NCI-H446 (cell line): Measurements from ENCODE around the gene FBXW11.

Experiments
- DNase-seq, 2 experiments: peaks; one replicate each; lab custom pipeline; 2025; lab: John Stamatoyannopoulos, UW

Gene FBXW11

DNA sequence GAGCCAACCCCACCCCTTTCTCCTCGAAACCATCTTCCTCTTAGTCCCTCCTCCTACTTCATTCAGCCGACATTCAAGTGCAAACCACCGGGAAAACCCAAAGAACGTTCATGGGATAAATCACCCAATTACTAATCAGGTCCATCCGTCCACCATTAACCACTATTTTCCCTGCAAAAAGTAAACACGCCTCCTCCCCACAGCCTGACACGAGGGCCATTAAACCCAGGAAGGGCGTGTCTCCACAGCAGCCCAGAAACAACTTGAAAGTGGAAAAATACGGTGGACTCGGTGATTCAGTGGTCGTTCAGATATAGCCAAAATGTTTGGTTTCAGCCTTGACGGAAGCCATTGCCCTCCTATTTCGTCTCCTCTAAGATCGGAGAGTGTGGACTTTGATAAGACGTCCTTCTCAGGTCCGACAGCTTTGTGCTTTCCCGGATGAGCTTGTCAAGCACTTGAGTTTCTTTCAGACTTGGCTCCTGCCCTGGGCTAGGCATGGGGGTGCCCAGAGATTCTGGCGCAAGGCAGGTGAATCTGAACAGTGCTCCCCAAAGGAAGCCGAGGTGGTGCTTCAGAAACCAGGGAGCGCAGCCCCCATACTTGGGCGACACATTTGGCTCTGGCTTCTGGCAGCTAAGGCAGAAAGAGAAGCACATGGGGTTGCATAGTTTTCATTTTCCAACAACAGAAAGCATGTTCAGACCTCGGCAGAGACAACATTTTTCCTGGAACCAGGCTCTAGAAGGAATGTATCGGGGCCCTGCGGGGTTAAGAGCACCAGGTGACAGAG is 164.3 kb downstream of the FBXW11 start:
- no peak for DNase-seq

DNA sequence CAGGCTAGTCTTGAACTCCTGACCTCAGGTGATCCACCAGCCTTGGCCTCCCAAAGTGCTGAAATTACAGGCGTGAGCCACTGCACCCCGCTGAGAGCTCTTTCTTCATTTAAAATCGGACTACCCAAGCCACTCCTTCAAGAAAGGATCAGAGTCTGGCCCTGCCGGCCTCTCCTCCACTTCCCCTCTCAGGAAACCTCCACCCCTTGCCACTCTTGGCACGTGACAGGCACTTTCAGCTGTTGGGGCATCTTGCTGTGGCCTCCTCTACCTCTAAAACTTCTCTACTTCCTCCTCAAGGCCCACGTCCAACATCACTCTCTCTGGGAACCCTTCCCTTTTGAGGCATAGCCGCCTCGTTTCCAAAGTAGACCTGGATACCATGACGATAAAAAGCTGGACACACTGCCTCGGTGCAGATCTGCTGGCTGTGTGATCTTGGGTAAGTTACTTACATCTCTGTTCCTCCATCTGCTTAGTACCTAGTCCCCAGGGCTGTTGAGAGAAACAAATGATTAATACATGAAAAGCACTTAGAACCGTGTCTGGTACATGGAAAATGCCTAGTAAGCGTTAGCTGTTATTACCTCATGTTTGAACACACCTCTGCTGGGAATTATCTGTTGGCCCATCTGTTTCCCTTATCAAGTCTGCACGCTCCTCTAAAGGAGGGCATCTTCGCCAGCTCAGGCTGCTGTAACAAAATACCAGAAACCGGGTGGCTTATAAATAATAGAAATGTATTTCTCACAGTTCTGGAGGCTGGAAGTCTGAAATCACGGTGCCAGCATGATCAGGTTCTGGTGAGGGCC is 165.5 kb downstream of the FBXW11 start:
- DNase-seq, result no peak

DNA sequence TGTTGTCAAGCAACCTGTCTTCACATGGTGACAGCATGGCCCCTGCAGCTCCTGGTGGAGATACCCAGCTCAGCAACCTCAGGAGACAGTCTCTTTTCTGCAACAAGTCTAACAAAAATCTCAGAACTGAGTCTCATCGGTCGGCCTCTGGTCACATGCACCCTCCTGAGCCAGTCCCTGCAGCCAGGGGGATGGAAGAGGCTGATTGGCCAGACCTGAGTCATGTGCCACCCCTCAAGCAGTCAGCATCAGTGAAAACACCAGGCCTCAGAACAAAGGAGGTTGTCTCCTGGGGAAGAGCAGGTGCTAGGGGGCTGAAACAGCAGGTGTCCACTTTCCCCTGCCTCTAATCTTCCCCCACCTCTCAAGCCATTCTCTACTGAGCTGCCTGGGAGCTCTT is 166.4 kb downstream of the FBXW11 start:
- peak in 1 of 2 experiments; percentile 5 for DNase-seq

DNA sequence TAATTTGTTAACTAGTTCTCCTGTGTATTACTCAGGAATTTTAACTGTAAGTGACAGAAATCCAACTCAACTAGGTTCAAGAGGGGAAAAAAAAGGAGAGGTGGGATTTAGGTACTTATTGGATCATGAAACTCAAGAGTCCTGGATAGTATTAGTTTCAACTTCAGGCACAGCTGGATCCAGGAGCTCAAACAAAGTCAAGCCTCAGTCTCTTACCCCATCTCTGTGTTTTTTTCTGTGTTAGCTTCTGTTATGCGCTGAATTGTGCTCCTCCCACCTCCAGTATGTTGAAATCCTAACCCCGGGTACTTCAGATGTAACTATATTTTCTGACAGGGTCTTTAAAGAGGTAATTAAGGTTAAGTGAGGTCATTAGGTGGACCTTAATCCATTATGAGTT is 167.3 kb downstream of the FBXW11 start:
- DNase-seq, result no peak

DNA sequence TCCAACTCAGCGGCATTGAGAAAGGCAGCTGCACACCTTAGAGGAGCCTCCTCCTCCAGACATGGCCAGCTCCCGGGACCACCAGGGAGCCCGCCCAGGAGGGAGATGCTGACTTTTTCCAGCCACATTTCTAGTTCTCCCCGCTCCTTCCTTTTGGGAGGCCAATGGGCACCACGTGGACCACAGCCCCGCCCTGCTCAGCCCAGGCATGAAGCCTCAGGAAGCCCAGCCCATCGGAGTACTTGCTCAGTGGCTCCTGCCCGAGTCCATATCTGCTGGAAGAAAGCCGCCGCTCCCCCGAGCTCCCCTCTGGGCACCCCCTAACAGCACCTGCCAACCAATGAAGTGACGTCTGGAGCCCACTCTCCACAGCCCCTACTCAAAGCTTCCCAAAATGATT is 168.4 kb downstream of the FBXW11 start:
- DNase-seq, result no peak

DNA sequence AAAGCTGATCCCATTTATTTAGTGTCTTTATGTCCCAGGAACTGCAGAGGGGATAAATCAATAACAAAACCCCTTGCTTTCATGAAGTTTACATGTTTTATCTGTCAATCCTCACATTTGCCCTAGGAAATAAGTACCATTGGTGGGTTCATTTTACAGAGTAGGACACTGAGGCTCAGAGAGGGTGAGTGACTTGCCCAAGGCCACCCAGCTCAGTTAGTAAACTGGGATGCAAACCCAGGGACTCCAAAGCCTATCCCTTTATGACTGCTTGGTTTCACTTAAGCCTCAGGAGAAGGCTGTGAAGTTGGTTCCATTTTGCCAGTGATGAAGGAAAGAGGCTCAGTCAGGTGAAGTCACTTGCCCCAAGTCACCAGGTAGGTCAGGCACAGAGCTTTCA is 168.9 kb downstream of the FBXW11 start:
- no peak for DNase-seq

DNA sequence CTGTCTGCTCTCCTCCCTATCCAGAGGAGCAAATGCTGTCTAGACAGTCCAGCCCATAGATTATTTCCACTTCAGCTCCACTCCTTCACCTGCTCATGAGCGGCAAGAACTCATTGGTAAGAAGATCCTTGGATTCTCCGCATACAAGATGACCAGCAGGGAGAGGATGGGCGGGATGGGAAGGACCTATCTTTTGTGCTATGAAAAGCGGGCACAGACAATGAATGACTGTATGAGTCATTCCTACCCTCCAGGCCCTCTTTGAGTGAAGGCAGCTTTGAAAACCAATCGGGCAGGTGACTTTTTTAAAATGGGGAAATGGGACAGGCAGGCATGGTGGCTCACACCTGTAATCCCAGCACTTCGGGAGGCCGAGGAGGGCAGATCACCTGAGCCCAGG is 171.4 kb downstream of the FBXW11 start:
- DNase-seq, result no peak

DNA sequence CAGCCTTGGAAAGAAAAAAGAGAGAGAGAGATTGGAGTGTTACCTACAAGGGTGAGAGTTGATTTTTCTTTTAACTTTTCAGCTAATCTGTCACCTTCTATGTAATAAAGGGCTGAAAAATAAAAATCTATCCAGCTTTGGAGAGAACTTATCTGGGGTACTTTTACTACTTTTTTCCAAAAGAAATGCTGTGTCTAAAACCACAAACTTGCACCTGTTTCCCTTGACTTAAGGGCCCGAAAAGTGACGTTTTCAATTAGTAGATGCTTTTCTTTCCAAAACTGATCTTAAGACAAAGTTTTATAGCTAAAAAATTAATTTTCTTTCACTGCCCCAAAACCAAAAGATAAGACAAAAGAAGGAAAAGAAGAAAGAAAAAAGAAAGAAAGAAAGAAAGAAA is 172.0 kb downstream of the FBXW11 start:
- DNase-seq, result no peak

DNA sequence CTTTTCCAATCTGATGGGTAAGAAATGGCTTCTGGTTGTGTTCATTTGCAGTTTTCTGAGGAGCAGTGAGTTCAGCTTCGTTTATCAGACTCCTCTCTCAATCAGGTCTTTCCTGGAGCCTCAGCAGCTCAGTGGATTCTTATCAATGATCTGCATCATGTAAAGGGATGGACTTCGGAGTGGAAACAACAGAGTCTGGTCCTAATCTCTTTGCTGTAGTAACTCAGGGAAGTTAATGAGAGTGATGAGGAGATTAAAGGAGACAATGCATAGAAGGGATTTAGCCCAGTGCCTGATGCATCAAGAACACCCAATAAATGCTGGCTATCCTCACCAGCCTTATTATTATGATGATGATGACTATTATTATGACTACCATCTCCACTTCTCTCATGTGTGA is 173.7 kb downstream of the FBXW11 start:
- no peak for DNase-seq

DNA sequence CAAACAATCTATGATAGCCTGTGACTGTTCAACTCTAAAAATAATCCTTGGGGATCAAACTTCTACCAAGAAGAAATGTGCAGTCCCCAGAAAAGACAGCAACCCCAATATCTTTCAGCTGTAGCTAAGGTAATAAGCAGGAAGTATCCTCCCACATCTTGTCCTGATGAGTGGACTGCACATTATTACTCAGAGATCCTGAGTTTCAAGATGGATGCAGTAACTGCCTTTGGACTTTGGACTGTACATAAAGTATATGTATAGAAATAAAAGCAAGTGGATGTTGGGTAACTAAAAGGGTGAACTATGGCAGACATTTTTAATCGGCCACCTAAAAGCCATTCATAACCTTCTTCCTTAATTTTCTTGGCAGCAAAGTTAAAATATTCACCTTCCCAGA is 175.8 kb downstream of the FBXW11 start:
- no peak for DNase-seq

DNA sequence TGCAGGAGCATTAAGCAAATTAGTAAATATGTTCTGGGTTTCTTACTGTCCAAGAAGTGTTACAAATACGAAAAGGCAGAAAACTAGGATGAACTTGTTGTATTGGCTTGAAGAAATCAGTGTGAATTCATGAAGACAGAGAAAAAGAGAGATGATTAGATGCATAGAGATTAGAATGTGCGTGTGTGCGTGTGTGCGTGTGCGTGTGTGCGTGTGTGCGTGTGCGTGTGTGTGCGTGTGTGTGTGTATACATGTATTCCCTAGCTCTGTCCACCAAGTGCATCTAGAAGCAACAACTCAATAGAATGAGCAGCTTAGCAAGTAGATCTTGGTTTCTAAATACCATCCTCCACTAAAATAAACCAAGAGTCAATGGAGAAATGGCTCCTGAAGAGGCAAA is 179.3 kb downstream of the FBXW11 start:
- DNase-seq, result no peak

DNA sequence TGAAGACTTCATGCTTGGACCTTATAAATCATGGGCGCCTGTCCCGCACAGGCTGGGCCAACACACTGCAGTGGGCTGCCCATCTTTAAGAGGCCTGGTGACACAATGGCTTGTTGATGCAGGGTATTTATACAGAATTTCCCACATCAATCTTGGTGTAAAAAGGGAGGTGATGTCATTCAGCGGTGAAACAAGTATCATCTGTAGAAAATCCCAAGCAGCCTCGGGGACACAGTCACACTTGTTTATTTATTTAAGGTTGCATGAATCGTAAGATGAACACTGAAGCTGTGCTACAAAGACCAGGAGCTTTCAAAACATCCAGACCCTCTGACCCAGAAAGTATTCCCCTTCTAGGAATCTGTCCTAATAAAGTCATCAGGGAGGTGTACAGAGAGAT is 180.3 kb downstream of the FBXW11 start:
- no peak for DNase-seq

DNA sequence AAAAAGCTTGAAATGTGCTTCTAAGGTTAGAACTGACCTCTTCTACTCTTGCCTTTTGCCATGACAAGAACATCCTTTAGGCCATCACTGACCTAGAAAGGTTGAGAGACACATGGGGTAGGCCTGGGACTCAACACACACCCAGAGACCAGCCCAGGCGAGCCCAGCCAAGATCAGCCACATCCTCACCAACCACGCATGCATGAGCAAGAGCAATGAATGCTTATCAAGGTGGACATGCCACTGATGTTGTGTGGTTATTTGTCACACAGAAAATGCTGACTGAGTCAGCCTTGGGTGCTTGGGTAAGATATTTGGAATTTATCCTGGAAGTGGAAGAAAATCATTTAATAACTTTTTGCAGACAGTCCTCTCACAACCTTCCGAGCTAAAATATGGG is 181.4 kb downstream of the FBXW11 start:
- no peak for DNase-seq

DNA sequence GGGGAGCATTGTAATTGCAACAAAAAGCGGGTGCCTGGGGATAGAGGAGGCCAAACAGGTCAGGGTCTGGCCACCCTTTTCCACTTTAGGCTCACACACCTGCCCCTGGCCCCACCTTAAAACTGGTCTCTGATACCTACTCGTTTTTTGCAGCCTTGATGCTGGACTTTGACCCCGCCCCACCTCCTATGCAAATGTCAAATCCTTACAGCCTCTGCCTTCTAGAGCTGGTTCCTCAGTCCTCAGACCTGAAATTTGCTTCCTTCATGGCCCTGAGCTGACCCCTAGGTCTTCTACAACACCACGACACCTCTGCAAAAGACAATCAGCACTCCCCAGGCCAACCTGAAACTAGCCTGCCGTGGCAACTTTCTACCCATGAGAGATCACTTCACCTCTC is 183.2 kb downstream of the FBXW11 start:
- no peak for DNase-seq

DNA sequence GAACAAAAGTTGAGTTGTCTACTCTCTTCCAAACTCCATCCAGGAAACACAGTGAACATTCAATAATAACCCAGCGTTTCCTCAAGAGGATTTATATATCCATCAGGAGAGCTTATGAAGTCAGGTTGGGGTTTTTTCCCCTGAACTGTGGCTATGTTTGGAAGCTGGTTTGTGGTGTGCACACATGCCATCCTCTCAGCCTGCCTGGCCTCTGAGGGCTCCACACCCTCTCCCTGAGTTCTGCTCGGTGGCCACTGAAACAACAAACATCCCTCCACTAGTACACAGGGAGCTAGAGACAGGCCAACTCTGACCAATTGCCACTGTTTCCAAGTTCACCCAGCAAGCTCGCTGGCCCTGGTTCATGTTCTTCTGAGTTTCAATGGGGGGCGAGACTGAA is 185.2 kb downstream of the FBXW11 start:
- DNase-seq, result no peak

DNA sequence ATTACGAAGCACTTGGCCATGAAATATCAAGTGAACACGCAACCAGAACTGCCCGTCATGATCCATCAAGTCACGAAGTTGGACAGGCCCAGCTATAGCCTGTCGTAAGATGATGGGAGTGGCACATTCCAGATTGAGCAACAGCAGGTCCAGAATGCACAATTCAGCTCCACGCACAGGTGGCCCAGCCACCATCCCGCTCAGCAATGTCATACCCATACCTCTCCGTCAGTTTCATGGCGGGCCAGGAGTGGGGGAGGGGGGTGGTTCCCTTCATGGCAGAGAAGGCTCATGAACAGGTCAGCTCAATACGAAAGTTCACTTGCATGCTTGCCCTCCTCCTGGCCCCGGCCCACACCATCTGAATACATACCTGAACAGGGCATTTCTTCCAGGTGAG is 185.9 kb downstream of the FBXW11 start:
- DNase-seq, result no peak

DNA sequence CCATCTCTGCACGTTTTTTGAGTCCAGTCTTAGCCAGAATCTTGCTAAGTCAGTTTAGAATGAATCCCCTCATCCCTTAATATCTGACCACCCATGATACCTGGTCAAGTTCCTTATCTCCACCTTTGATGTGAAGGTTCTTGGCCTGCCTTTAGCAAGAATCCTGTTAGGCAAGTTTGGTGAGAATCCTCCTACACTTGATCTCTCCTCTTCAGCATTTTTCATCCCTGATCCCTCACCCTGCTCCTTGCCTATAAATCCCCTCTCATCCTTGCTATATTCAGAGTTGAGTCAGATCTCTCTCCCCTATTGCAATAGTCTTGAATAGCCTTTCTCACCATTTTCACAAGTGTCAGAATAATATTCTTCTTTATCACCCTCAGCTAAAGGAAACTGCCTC is 189.8 kb downstream of the FBXW11 start:
- no peak for DNase-seq

DNA sequence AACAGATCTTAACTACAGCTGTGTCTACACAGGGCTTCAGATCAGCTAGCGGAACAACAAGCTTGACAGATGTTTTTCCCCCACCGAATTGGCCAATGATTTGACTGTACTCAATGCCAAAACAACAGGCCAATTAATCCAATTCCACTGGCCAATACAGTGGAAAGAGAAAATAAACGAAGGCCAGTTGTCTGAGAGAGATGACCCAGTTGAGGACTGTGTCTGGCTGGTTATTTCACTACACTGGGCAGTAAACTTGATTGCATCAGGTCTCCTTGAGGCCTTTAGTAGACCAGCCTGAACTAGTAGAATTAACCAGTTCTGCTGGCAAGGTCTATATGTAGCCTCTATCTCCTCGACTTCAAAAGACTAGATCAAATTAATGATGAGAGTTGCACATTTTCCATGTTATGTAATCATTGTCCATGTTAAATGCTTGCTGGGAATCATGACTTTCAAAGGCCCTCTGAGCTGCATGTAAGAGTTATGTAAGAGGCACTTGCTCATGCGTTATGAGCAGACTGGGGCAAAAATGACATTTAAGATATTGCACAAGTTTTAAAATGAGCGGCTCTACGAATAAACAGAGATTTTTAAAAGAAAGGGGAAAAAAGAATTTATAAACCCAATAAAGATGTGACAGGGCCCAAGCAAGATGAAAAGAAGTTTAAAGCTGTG is 192.5 kb downstream of the FBXW11 start:
- DNase-seq, result no peak

DNA sequence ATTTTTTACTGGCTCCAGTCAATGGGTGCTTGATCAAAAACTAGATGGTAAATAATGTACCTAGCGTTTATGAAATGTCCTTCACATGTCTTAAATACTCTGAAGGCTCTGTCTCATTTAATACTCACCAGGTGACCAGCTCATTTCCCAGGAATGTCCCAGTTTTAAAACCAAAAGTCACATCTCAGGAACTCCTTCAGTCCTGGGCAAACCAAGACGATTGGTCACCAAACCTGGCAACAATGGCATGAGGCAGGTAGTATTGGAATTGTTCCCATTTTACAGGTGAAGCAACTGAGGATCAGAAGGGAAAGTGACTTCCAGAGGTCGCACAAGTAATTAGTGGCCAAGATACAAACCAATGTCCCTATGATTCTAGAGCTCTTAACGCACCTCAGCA is 193.2 kb downstream of the FBXW11 start:
- no peak for DNase-seq
